ENCODE data around the gene EFHD2.
"Not testable (repeated sequence)": the region's sequence is repeated elsewhere in the genome, so short reads cannot be mapped to it uniquely, and the experiment has no call there.

Gene EFHD2

GRCh38 chr1:15425958-15426357, 16.3 kb downstream of the EFHD2 start:
- no peak for TF ChIP-seq CTCF (IDR thresholded peaks at IDR 0.05; ENCODE audit: low read length, missing control alignments)
- no peak overlapping the region for H3K4me3 ChIP-seq (replicated peaks; ENCODE audit: low read depth, low read length)
- no peak for DNase-seq (ENCODE audit: low read depth)

- H3K4me3 ChIP-seq (replicated peaks; ENCODE audit: low read depth, low read length) = no peak overlapping the region
- DNase-seq (ENCODE audit: low read depth) = peak; percentile 53
- TF ChIP-seq CTCF (IDR thresholded peaks at IDR 0.05; ENCODE audit: low read length, missing control alignments) = peak; percentile 34
These were observed 17.0 kb downstream of the EFHD2 start for GRCh38 chr1:15426492-15427279.

- no peak for DNase-seq (ENCODE audit: low read depth)
- no peak overlapping the region for H3K4me3 ChIP-seq (replicated peaks; ENCODE audit: low read depth, low read length)
- TF ChIP-seq CTCF (IDR thresholded peaks at IDR 0.05; ENCODE audit: low read length, missing control alignments) = no peak
These were observed 17.6 kb downstream of the EFHD2 start for GRCh38 chr1:15427280-15427666.

- not testable (repeated sequence) for H3K4me3 ChIP-seq (replicated peaks; ENCODE audit: low read depth, low read length); DNase-seq (ENCODE audit: low read depth)
These were observed 18.6 kb downstream of the EFHD2 start for GRCh38 chr1:15428252-15428651.

GRCh38 chr1:15428815-15429435, 19.2 kb downstream of the EFHD2 start:
- H3K4me3 ChIP-seq (replicated peaks; ENCODE audit: low read depth, low read length) = no peak overlapping the region
- DNase-seq (ENCODE audit: low read depth) = no peak
- TF ChIP-seq CTCF (IDR thresholded peaks at IDR 0.05; ENCODE audit: low read length, missing control alignments) = no peak

- peak; percentile 49 for DNase-seq (ENCODE audit: low read depth)
- TF ChIP-seq CTCF (IDR thresholded peaks at IDR 0.05; ENCODE audit: low read length, missing control alignments) = no peak
- no peak overlapping the region for H3K4me3 ChIP-seq (replicated peaks; ENCODE audit: low read depth, low read length)
These were observed 20.0 kb downstream of the EFHD2 start for GRCh38 chr1:15429701-15430149.

GRCh38 chr1:15430787-15431570, 21.3 kb downstream of the EFHD2 start:
- peak; percentile 92 for TF ChIP-seq CTCF (IDR thresholded peaks at IDR 0.05; ENCODE audit: low read length, missing control alignments)
- H3K4me3 ChIP-seq (replicated peaks; ENCODE audit: low read depth, low read length) = no peak overlapping the region
- DNase-seq (ENCODE audit: low read depth) = peak; percentile 46
